Stimulated activated CD4-positive, alpha-beta T cell treated with anti-CD3 and anti-CD28 coated beads, Interleukin-4, amount 100 ng/mL, for 1 hour (primary cell): ENCODE data around the gene COL8A1.
"Not testable (repeated sequence)": the region's sequence is repeated elsewhere in the genome, so short reads cannot be mapped to it uniquely, and the experiment has no call there.

Experiments
- DNase-seq: peaks from one replicate; pipeline ENCODE4 v3.0.0-alpha.2; 2020

The COL8A1 gene

GRCh38 chr3:99817437-99818240 is 179.2 kb downstream of the COL8A1 start, which contains the start of gene CMSS1:
TSS of gene CMSS1 (plus strand) at chr3:99817862.
- DNase-seq: peak; percentile 99

GRCh38 chr3:99818818-99819217 is 180.4 kb downstream of the COL8A1 start:
- DNase-seq: no peak

GRCh38 chr3:99823723-99824711 is 185.6 kb downstream of the COL8A1 start:
- no peak for DNase-seq

- DNase-seq: no peak
Measured at GRCh38 chr3:99825004-99825640, 186.7 kb downstream of the COL8A1 start.

- no peak for DNase-seq
Measured at GRCh38 chr3:99829844-99830243, 191.4 kb downstream of the COL8A1 start.

- DNase-seq: no peak
Measured at GRCh38 chr3:99833617-99834205, 195.3 kb downstream of the COL8A1 start.

- DNase-seq: no peak
Measured at GRCh38 chr3:99834211-99834957, 196.0 kb downstream of the COL8A1 start.

GRCh38 chr3:99836681-99837080 is 198.3 kb downstream of the COL8A1 start:
- DNase-seq: no peak

- no peak for DNase-seq
Measured at GRCh38 chr3:99837715-99838114, 199.3 kb downstream of the COL8A1 start.

- no peak for DNase-seq
Measured at GRCh38 chr3:99838755-99839154, 200.4 kb downstream of the COL8A1 start.

GRCh38 chr3:99839613-99840012 is 201.2 kb downstream of the COL8A1 start:
- no peak for DNase-seq

GRCh38 chr3:99841949-99842348 is 203.6 kb downstream of the COL8A1 start:
- DNase-seq: not testable (repeated sequence)

GRCh38 chr3:99842826-99843589 is 204.6 kb downstream of the COL8A1 start:
- no peak for DNase-seq

- no peak for DNase-seq
Measured at GRCh38 chr3:99843590-99844258, 205.3 kb downstream of the COL8A1 start.

- no peak for DNase-seq
Measured at GRCh38 chr3:99845331-99845730, 206.9 kb downstream of the COL8A1 start.

- no peak for DNase-seq
Measured at GRCh38 chr3:99845999-99846398, 207.6 kb downstream of the COL8A1 start.

GRCh38 chr3:99846477-99847160 is 208.2 kb downstream of the COL8A1 start:
- DNase-seq: no peak

GRCh38 chr3:99848433-99848832 is 210.0 kb downstream of the COL8A1 start:
- DNase-seq: no peak
